DMS53 treated with DMSO at 0.1 percent for 48 hours (cell line): ENCODE measurements around the gene HLA-B.
"Not testable (repeated sequence)": the region's sequence is repeated elsewhere in the genome, so short reads cannot be mapped to it uniquely, and the experiment has no call there.

ENCODE experiments used
- DNase-seq: peaks from one replicate; lab custom pipeline; 2025; ENCODE audit not compliant: unreplicated experiment; lab: John Stamatoyannopoulos, UW

The HLA-B gene

GRCh38 chr6:31356946-31357466 lies at the start of gene HLA-B:
Gene HLA-B (minus strand): TSS chr6:31357179. CDS start chr6:31357158, 21 bp downstream.
- DNase-seq, result peak; percentile 38

DNA sequence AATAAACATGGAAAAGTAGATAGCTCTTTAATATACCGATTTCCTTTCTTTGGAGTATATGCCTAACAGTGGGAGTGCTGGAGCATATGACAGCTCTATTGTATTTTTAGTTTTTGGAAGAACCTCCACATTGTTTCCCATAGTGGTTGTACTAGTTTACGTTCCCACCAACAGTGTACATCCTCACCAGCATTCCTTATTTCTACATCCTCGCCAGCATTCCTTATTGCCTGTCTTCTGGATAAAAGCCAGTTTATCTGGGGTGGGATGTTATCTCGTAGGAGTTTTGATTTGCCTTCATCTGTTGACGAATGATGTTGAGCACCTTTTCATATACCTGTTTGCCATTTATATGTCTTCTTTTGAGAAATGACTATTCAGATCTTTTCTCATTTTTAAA lies 49.0 kb upstream of the HLA-B start:
- DNase-seq, result no peak

GRCh38 chr6:31404061-31404364 lies 47.0 kb upstream of the HLA-B start:
- DNase-seq, result not testable (repeated sequence)

DNA sequence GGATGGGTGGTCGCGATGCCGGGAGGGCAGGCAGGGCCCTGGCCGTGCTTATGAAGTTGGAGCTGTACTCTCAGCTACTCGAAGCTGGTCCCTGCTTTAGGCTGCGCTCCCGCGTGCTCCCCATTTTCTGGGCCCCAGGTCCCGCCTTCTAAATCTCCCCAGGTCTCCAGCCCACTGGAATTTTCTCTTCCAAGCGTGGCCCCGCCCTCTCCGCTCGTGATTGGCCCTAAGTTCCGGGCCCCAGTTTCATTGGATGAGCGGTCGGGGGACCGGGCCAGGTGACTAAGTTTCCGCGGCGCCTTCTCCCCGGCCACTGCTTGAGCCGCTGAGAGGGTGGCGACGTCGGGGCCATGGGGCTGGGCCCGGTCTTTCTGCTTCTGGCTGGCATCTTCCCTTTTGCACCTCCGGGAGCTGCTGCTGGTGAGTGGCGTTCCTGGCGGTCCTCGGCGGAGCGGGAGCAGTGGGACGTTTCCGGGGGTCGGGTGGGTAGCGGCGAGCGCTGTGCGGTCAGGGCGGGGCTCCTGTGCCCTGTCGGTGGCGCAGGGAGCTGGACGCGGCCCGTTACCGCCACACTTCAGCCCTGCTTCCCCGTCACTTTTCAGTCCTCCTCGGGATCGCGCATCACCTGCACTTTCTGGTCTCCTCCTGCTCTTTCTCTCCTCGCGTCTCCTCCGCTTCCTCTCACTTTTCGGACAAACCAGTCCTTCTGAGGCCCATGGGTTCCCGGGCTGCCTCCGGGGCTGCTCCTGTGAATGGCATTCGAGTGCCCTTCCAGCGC lies 46.5 kb upstream of the HLA-B start, which contains the start of gene MICA:
Gene MICA (plus strand): TSS at position 313 of the 778 bp plus-strand sequence. CDS start 38 bp downstream, at position 351.
- peak; percentile 89 for DNase-seq

GRCh38 chr6:31402324-31403282 lies 45.6 kb upstream of the HLA-B start:
- peak; percentile 24 for DNase-seq

GRCh38 chr6:31401403-31401802 lies 44.4 kb upstream of the HLA-B start:
- no peak for DNase-seq

- DNase-seq, result peak; percentile 5
These were observed 43.7 kb upstream of the HLA-B start for GRCh38 chr6:31400467-31401289.

- peak; percentile 92 for DNase-seq
These were observed 42.8 kb upstream of the HLA-B start for GRCh38 chr6:31399589-31400466.

GRCh38 chr6:31397901-31398525 lies 41.0 kb upstream of the HLA-B start:
- DNase-seq, result no peak

DNA sequence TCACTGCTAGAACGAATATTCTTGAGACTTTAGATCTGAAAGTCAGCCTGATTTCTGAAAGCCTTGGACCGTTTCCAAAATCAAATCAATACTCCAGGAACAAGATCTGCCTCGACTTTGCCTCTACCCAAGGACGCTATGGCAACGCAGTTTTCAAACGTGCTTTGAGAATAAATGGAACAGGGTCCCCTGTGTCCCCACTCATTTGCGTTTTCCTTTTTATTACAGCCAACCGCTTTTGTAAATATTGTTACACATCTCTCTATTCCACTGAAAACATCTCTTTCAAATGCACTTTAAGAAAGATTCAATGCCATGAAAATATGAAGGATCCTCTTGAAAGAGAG lies 40.1 kb upstream of the HLA-B start:
- not testable (repeated sequence) for DNase-seq

DNA sequence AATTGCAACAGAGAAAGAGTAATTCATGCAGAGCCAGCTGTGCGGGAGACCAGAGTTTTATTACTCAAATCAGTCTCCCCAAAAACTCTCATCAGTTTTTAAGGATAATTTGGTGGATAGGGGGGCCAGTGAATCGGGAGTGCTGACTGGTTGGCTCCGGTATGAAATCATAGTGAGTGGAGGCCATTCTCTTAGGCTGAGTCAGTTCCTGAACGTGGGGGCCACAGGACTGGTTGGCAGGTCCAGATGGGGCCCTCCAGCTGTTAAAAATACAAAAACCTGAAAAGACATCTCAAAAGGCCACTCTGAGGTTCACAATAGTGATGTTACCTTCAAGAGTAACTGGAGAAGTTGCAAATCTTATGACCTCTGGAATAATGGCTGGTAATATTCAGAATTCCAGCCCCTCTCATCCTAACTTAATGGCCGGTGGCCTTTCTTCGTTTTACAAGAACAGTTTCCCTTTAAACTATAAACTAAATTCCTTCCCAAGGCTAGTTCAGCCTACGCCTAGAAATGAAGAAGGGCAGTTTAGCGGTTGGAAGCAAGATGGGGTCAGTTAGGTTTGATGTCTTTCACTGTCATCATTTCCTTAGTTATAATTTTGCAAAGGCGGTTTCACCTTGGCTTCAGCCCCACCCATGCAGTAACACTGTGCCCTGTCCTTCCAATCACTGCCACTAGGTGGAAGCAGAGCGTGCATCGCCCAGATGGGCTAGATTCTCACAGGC lies 39.6 kb upstream of the HLA-B start:
- peak; percentile 8 for DNase-seq

DNA sequence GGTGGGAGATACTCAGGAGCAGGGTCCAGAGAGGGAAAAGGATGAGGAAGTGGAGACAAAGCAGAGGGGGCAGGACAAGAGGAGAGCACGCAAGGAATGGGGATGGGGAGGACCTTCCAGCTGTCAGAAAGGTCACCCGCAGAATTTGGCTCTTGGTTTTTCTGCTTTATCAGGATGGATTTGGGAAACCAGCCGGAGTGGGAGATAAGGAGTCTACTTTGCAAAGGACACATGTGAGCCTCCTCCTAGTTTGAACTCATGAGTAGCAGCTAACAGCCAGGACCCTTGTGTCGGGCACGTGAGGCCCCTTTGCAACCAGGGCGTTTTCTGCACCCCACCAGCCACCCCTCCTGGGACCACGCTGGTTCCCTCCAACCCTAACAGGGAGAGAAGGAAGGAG lies 38.9 kb upstream of the HLA-B start:
- no peak for DNase-seq

- DNase-seq, result no peak
These were observed 37.4 kb upstream of the HLA-B start for GRCh38 chr6:31394381-31394780.

- no peak for DNase-seq
These were observed 37.0 kb upstream of the HLA-B start for GRCh38 chr6:31393932-31394331.

- not testable (repeated sequence) for DNase-seq
These were observed 32.8 kb upstream of the HLA-B start for GRCh38 chr6:31389802-31390132.

DNA sequence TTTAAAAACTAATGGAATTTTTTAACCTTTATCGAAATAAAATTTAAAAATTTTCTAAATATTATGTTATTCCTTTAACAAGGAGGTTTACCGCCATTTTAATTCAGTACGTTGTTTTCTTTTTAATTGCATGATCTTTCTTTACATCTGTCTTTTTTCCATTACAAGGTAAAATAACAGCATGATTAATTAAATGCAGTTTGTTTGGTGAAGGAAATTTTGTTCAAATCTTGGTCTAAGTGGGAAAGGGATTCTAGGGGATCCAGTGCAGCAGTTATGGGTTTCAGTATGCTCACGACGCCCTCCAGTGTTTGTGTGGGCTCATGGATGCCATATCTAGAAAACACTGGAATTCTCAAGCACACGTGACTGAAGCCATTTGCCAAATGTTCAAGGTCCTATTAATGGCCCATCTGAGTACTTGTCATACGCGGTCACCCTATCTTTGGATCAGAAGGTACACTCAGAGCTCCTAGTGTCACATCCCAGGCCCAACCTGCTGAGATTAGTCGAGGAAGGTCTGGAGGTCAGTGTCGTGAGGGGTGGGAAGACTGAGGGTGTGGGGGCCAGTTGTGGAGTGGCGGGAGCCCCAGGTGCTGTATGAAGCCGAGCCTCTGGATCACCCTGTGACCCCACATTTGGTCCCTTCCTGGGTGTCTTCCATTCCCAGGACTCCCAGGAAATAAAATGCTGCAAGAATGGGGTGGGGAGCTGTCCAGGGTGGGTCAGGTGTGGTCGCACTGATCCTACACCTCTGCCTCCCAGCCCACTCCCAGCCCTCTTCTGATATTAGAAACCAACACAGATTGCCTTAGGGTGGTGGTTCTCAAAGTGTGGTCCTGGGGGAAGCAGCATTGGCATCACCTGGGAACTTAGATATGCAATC lies 32.2 kb upstream of the HLA-B start:
- not testable (repeated sequence) for DNase-seq

DNA sequence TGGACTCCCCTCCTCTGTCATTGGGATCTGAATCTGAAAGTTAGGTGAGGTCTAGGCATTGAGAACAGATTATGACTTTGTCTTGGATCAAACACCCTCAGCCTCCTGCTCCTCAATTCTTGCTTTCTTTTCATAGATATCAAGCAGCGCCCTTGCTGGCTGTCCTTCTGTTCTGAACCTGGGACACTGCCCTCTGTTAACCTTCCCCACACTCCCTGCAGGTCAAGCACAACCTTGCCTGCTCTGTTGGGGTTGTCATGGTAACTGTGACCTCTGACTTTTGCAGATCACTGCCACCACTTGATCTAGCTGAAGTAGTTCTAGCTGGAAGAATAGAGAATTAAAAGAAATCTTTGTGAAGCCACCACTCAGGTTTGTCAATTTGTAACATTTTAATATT lies 30.0 kb upstream of the HLA-B start:
- DNase-seq, result peak; percentile 3

DNA sequence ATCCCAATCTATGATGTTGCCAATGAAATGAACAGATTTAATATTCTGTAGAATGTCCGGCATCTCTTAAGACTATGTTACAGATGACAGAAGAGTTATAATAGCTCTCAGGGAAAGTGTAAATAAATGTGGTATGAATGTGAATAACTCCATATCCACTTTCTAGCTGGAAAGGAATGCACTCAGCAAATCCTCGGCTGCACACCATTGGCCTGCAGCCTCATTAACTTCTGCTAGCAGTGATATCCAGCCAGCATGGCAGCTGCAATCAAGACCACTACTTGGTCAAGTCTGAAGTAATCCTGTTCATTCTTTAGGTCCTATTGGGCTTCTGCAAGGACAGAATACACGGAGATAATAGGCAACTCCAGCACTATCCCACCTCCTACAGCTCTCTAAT lies 29.1 kb upstream of the HLA-B start:
- DNase-seq, result no peak
